Central memory CD8-positive, alpha-beta T cell (primary cell): ENCODE results near the gene ITCH.

ENCODE experiments used
- ATAC-seq: fragments of 150-1000 bp; cut with Tn5 transposase; replicated peaks from 2 replicates; pipeline ENCODE4 v1.10.0; 2022; ENCODE audit warnings: mild to moderate bottlenecking, moderate FRiP score, moderate number of reproducible peaks; ENCODE audit not compliant: poor library complexity, severe bottlenecking; ENCODE audit errors: extremely low read depth
- DNase-seq, 2 donors: peaks; one replicate each; pipeline ENCODE4 v3.0.0; 2021; ENCODE audit warnings: low spot score in 2 of 2
- H3K27ac Mint-ChIP-seq: one replicate; pipeline ENCODE4 v1.8.0; 2022; ENCODE audit warnings: low read depth, mild to moderate bottlenecking, moderate library complexity, mixed read lengths
- H3K27me3 Mint-ChIP-seq: one replicate; pipeline ENCODE4 v1.8.0; 2022; ENCODE audit warnings: mixed read lengths
- H3K36me3 Mint-ChIP-seq: one replicate; pipeline ENCODE4 v1.8.0; 2022; ENCODE audit warnings: mild to moderate bottlenecking, moderate library complexity, mixed read lengths; ENCODE audit not compliant: insufficient read depth
- H3K4me1 Mint-ChIP-seq: one replicate; pipeline ENCODE4 v1.8.0; 2022; ENCODE audit warnings: mixed read lengths
- H3K4me3 Mint-ChIP-seq: one replicate; pipeline ENCODE4 v1.8.0; 2022; ENCODE audit warnings: mild to moderate bottlenecking, moderate library complexity, mixed read lengths
- H3K9me3 Mint-ChIP-seq: one replicate; pipeline ENCODE4 v1.8.0; 2022; ENCODE audit warnings: mixed read lengths

ITCH gene

DNA sequence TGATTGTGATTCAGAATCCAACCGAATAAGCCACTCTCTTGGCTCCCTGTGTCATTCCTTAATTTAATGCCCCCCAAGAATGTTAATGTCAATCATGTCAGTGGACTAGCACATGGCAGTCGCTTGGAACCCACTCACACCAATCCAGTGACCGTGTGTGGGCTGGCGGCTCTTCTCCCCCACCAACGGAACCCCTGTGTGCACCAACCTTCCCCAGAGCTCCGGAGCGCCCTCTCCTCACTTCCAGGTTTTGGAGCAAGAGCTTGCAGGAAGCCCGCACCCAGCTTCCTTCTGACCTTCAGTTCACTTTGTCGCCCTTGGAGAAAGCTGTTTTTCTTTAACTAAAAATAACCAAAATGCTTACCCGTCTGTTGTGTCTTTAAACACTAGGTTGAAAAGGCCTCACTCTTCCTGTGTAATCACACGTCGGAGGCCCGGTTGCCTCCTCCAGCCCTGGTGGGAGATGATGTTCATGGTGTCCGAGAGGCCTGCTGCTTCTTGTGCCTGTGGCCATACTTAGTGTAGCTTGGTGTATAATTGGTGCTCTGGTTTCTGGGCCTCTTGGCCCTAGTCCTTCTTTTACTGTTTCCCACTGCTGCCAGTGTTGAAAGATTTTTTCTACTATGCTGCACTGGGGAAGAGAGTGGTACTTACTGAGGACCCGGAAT lies 177.7 kb downstream of the ITCH start:
- peaks cover 30% of the 10 kb centered on the region for H3K4me1 Mint-ChIP-seq
- H3K27me3 Mint-ChIP-seq: no peaks in the 10 kb centered on the region
- H3K36me3 Mint-ChIP-seq: peaks cover 23% of the 10 kb centered on the region
- peak; percentile 61 for ATAC-seq
- H3K27ac Mint-ChIP-seq: peak overlapping the region; percentile 97
- DNase-seq: no peak
- no peaks in the 10 kb centered on the region for H3K9me3 Mint-ChIP-seq
- H3K4me3 Mint-ChIP-seq: peak overlapping the region; percentile 54

DNA sequence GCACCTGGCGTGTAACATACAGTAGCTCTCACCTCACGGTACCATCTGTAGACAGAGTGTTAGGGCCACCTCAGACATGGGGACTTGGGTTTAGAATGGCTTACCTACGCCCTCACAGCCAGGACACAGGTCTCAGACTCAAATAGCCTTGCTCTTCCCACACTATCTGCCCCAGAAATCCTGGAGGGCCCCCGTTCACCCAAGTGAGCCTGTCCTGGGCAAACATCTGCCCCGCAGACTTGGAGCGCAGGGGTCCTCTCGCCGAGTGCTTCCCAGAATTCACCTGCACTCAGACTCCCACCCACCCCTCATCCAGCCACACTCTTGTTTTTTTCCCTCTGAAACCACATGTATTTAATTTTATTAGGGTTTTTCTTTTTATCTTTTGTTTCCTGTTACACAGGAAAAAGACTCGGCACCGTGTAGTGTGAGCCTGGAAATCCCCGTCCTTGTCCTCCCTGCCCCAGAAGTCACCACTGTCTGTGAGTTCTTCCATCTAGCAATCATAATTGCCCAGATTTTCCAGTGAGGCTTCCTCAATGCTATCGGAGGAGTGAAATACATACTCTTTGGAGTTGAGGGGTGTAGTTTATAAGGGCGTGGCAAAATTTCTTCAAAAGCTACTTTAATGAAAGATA lies 178.3 kb downstream of the ITCH start:
- H3K27me3 Mint-ChIP-seq: no peaks in the 10 kb centered on the region
- ATAC-seq (peak; percentile 80), DNase-seq (peak in 1 of 2 donors; percentile 19)
- peaks cover 30% of the 10 kb centered on the region for H3K4me1 Mint-ChIP-seq
- peaks cover 20% of the 10 kb centered on the region for H3K36me3 Mint-ChIP-seq
- H3K27ac Mint-ChIP-seq: peak overlapping the region; percentile 97
- peak overlapping the region; percentile 54 for H3K4me3 Mint-ChIP-seq
- no peaks in the 10 kb centered on the region for H3K9me3 Mint-ChIP-seq

GRCh38 chr20:34541917-34542316 lies 178.8 kb downstream of the ITCH start:
- no peaks in the 10 kb centered on the region for H3K9me3 Mint-ChIP-seq
- peak overlapping the region; percentile 54 for H3K4me3 Mint-ChIP-seq
- peaks cover 30% of the 10 kb centered on the region for H3K4me1 Mint-ChIP-seq
- peaks cover 15% of the 10 kb centered on the region for H3K36me3 Mint-ChIP-seq
- DNase-seq (no peak), ATAC-seq (no peak)
- H3K27ac Mint-ChIP-seq: peak overlapping the region; percentile 97
- no peaks in the 10 kb centered on the region for H3K27me3 Mint-ChIP-seq

DNA sequence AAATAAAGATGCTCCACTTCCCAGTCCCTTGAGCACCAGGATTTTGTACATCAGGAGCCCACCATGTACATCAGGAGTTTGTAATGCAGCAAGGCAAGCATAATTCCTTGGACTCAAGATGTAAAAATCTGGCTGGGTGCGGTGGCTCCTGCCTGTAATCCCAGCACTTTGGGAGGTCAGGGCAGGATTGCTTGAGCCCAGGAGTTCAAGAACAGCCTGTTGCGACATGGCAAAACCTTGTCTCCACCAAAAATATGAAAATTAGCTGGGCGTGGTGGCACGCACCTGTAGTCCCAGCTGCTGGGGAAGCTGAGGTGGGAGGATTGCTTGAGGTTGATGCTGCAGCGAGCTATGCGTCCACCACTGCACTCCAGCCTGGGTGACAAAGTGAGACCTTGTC lies 179.4 kb downstream of the ITCH start:
- Mint-ChIP-seq H3K4me1 (peaks cover 30% of the 10 kb centered on the region), H3K36me3 (peaks cover 14% of the 10 kb centered on the region), H3K9me3 (no peaks in the 10 kb centered on the region), H3K27ac (no peak overlapping the region), H3K4me3 (no peak overlapping the region), H3K27me3 (no peaks in the 10 kb centered on the region)
- DNase-seq (no peak), ATAC-seq (no peak)

GRCh38 chr20:34543463-34544056 lies 180.5 kb downstream of the ITCH start:
- Mint-ChIP-seq H3K4me1 (peaks cover 30% of the 10 kb centered on the region), H3K4me3 (no peak overlapping the region), H3K9me3 (no peaks in the 10 kb centered on the region), H3K36me3 (peaks cover 14% of the 10 kb centered on the region), H3K27me3 (no peaks in the 10 kb centered on the region), H3K27ac (no peak overlapping the region)
- ATAC-seq (no peak), DNase-seq (no peak)

DNA sequence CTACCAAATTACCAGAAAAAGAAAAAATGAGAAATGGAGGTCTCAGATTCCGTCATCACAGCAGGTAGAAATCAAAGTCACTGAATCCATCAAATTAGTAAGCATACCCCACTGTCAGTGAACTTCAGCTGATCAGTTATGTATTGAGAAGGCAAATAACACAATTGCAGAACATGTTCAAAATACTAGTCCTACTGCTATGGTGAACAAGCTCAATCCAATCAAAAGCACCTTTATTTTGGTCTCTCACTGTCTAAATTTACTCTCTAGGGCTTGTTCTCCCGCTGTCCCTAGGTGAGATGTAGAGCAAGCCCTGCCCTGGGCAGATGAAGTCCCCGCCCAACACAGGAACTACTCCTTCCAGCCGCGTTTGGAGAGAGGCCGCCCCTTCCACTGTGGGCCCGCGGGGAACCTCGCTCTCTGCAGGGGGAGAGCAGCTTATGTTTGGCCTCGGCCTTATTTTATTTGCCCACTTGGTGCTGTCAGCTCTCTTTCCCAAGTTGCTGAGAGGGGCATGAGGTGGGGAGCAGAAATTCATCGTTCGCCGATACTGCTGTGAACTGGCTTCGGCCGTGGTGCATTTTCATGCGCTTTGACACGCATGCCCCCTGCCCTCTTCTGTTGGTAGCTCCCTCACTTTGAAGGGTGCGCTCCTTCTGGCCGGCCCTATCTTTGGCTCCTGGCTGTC lies 181.2 kb downstream of the ITCH start:
- no peak for ATAC-seq

GRCh38 chr20:34546751-34547181 lies 183.7 kb downstream of the ITCH start:
- ATAC-seq: no peak
- Mint-ChIP-seq H3K36me3 (peaks cover 3% of the 10 kb centered on the region), H3K4me3 (no peak overlapping the region), H3K4me1 (peaks cover 8% of the 10 kb centered on the region), H3K27me3 (no peaks in the 10 kb centered on the region), H3K27ac (no peak overlapping the region), H3K9me3 (no peaks in the 10 kb centered on the region)
- no peak for DNase-seq

More for the DNA sequence above, 181.2 kb downstream of the ITCH start:
- Mint-ChIP-seq H3K4me3 (no peak overlapping the region), H3K9me3 (no peaks in the 10 kb centered on the region), H3K4me1 (peaks cover 30% of the 10 kb centered on the region), H3K27me3 (no peaks in the 10 kb centered on the region), H3K36me3 (peaks cover 12% of the 10 kb centered on the region), H3K27ac (peak overlapping the region; percentile 29)
- DNase-seq: no peak

GRCh38 chr20:34547844-34548613 lies 185.0 kb downstream of the ITCH start:
- DNase-seq: no peak
- no peak for ATAC-seq
- Mint-ChIP-seq H3K27me3 (no peaks in the 10 kb centered on the region), H3K9me3 (no peaks in the 10 kb centered on the region), H3K4me1 (peaks cover 5% of the 10 kb centered on the region), H3K4me3 (no peak overlapping the region), H3K36me3 (peaks cover 3% of the 10 kb centered on the region), H3K27ac (no peak overlapping the region)

- H3K27ac Mint-ChIP-seq: no peak overlapping the region
- no peaks in the 10 kb centered on the region for H3K9me3 Mint-ChIP-seq
- H3K36me3 Mint-ChIP-seq: peaks cover 3% of the 10 kb centered on the region
- no peaks in the 10 kb centered on the region for H3K27me3 Mint-ChIP-seq
- H3K4me3 Mint-ChIP-seq: no peak overlapping the region
- DNase-seq: no peak
- H3K4me1 Mint-ChIP-seq: peaks cover 4% of the 10 kb centered on the region
- ATAC-seq: no peak
Observed at GRCh38 chr20:34549291-34549928, 186.3 kb downstream of the ITCH start.

DNA sequence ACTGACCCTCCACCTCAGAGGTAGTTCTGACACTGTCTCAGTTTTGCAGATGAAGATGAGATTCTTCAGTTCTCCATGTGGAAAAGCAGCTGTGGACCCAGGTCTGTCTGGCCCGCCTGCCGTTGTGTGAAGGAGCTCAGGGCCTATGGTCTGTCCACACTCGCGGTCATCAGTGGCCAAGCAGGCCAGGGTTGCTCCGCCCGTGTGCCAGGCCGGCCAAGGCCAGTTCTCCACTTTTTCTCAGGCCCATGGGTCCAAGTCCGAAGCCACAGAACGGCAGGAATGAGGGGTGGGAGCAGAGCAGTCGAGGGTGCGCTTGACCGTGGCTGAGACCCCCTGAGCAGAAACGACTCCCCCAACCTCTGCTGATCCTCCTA lies 186.8 kb downstream of the ITCH start:
- Mint-ChIP-seq H3K4me1 (no peaks in the 10 kb centered on the region), H3K27ac (no peak overlapping the region)
- ATAC-seq: no peak

GRCh38 chr20:34552569-34552968 lies 189.5 kb downstream of the ITCH start:
- H3K4me3 Mint-ChIP-seq: no peak overlapping the region
- ATAC-seq: no peak
- peaks cover 5% of the 10 kb centered on the region for H3K4me1 Mint-ChIP-seq
- peaks cover 1% of the 10 kb centered on the region for H3K36me3 Mint-ChIP-seq
- H3K9me3 Mint-ChIP-seq: no peaks in the 10 kb centered on the region
- no peaks in the 10 kb centered on the region for H3K27me3 Mint-ChIP-seq
- peak overlapping the region; percentile 29 for H3K27ac Mint-ChIP-seq
- DNase-seq: no peak

More for the DNA sequence above, 186.8 kb downstream of the ITCH start:
- H3K4me3 Mint-ChIP-seq: no peak overlapping the region
- H3K9me3 Mint-ChIP-seq: no peaks in the 10 kb centered on the region
- no peaks in the 10 kb centered on the region for H3K27me3 Mint-ChIP-seq
- peaks cover 1% of the 10 kb centered on the region for H3K36me3 Mint-ChIP-seq
- DNase-seq: no peak
